Peyer's patch (tissue), 4 donors: ENCODE data around the gene NPHS1.

Experiments used
- CTCF ChIP-seq, 6 experiments: fragments of 450-650 bp in 4 of 6; fragments of 200-600 bp in 2 of 6; sonication (generic) in 1 of 6; IDR thresholded peaks; one replicate each; pipeline ENCODE4 v1.5.1; 2017 to 2019; ENCODE audit warnings: antibody characterized with exemption in 6 of 6, mild to moderate bottlenecking in 3 of 6, moderate library complexity in 1 of 6
- POLR2A ChIP-seq, 2 donors: fragments of 450-650 bp; IDR thresholded peaks; one replicate each; pipeline ENCODE4 v1.5.1; 2017; ENCODE audit warnings: antibody characterized with exemption in 2 of 2, mild to moderate bottlenecking in 2 of 2, moderate library complexity in 2 of 2

DNA sequence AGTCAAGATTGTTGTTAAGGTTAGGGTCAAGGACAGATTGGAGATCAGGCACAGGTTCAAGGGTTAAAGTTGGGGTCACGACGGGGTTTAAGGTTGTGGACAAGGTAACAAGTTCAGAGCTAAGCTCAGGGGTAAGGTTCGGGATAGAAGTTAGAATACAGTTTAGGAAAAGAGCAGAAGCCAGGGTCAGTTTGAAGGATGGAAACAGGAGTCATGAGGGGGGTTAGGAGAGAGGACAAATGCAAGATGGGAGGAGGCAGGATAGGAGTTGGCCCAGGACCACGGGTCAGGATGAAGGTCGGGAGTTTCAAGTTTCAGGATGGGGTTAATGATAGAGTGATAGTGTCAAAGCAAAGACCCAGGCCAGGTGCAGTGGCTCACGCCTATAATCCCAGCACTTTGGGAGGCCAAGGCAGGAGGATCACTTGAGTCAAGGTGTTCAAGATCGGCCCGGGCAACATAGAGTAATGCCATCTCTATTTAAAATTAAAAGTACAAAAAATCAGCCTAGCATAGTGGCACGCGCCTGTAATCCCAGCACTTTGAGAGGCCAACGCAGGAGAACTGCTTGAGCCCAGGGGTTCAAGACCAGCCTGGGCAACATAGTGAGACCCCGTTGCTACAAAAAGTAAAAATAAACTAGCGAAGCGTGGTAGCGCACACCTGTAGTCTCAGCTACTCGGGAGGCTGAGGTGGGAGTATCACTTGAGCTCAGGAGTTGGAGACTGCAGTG is 7.7 kb downstream of the NPHS1 start:
- TF ChIP-seq CTCF (IDR thresholded peaks at IDR 0.05), result no peak
- no peak for TF ChIP-seq POLR2A (IDR thresholded peaks at IDR 0.05)
